ENCODE measurements around the gene SPTSSB. TPM values are rescaled to one million over a fixed set of nuclear protein-coding genes. Genes with fewer than 3 reads are reported as not detected.

SPTSSB gene
- total RNA-seq, 1 experiment from 2014 or later = 2.9 TPM

DNA sequence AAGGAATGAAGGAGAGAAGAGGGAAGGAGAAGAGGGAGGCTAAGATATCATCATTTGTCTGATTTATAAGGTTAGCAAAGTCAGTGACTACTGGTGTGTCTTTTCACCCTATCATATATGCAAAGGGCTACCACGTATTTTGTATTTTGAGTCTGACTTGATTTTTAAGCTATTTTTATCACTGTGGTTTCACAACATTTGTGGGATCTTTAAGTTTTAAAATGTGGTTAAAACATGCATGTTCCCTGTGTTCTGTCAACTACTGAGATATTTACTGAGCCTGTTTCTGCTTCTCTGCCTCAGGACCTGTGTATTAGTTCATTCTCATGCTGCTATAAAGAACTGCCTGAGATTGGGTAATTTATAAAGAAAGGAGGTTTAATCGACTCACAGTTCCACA, 22.5 kb upstream of the SPTSSB start (continued):
- TF ChIP-seq, protein P1, sequence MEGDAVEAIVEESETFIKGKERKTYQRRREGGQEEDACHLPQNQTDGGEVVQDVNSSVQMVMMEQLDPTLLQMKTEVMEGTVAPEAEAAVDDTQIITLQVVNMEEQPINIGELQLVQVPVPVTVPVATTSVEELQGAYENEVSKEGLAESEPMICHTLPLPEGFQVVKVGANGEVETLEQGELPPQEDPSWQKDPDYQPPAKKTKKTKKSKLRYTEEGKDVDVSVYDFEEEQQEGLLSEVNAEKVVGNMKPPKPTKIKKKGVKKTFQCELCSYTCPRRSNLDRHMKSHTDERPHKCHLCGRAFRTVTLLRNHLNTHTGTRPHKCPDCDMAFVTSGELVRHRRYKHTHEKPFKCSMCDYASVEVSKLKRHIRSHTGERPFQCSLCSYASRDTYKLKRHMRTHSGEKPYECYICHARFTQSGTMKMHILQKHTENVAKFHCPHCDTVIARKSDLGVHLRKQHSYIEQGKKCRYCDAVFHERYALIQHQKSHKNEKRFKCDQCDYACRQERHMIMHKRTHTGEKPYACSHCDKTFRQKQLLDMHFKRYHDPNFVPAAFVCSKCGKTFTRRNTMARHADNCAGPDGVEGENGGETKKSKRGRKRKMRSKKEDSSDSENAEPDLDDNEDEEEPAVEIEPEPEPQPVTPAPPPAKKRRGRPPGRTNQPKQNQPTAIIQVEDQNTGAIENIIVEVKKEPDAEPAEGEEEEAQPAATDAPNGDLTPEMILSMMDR (IDR thresholded peaks at IDR 0.05 in 2 of 3, conservative IDR thresholded peaks at IDR 0.05 in 1 of 3; ENCODE audit: borderline replicate concordance in 1 of 3, insufficient read depth in 1 of 3, low read depth in 2 of 3, low read length in 2 of 3) = no peak
- TF ChIP-seq, protein P2, sequence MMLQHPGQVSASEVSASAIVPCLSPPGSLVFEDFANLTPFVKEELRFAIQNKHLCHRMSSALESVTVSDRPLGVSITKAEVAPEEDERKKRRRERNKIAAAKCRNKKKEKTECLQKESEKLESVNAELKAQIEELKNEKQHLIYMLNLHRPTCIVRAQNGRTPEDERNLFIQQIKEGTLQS (IDR thresholded peaks at IDR 0.05) = no peak
- TF ChIP-seq TCF7L2 (IDR thresholded peaks at IDR 0.05; ENCODE audit: borderline replicate concordance, extremely low read depth, insufficient read depth, insufficient read length) = no peak
- no peak for TF ChIP-seq ZFX (IDR thresholded peaks at IDR 0.05)
- no peak for TF ChIP-seq EZH2 (IDR thresholded peaks at IDR 0.05)
- TF ChIP-seq CBX3 (IDR thresholded peaks at IDR 0.05; ENCODE audit: low read depth) = no peak
- TF ChIP-seq SP1 (IDR thresholded peaks at IDR 0.05; ENCODE audit: low read depth) = no peak
- no peak for TF ChIP-seq YY1 (IDR thresholded peaks at IDR 0.05; ENCODE audit: extremely low read depth, insufficient replicate concordance, low read depth, low read length)
- TF ChIP-seq, protein P3, sequence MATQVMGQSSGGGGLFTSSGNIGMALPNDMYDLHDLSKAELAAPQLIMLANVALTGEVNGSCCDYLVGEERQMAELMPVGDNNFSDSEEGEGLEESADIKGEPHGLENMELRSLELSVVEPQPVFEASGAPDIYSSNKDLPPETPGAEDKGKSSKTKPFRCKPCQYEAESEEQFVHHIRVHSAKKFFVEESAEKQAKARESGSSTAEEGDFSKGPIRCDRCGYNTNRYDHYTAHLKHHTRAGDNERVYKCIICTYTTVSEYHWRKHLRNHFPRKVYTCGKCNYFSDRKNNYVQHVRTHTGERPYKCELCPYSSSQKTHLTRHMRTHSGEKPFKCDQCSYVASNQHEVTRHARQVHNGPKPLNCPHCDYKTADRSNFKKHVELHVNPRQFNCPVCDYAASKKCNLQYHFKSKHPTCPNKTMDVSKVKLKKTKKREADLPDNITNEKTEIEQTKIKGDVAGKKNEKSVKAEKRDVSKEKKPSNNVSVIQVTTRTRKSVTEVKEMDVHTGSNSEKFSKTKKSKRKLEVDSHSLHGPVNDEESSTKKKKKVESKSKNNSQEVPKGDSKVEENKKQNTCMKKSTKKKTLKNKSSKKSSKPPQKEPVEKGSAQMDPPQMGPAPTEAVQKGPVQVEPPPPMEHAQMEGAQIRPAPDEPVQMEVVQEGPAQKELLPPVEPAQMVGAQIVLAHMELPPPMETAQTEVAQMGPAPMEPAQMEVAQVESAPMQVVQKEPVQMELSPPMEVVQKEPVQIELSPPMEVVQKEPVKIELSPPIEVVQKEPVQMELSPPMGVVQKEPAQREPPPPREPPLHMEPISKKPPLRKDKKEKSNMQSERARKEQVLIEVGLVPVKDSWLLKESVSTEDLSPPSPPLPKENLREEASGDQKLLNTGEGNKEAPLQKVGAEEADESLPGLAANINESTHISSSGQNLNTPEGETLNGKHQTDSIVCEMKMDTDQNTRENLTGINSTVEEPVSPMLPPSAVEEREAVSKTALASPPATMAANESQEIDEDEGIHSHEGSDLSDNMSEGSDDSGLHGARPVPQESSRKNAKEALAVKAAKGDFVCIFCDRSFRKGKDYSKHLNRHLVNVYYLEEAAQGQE (IDR thresholded peaks at IDR 0.05; ENCODE audit: low read depth) = no peak

DNA sequence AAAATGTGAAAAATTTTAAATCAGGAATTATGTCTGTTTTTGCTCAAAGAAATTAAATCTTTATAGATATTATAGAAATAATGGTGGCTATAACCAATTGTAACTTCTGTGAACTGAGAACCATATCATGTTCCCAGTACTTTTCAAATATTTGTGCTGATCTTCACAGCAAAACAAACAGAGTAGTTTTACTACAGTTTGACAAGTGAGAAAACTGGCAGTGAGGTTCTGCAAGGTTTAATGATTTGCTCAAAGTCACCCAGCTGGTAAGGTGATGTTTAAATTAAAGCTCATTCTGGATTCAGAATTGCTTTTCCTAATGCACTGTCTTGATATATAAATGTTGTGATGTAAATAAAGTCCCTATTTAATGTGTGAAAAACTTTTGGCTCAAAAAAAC, 22.0 kb upstream of the SPTSSB start:
- BruUV-seq (replicated peaks) = no TSS peak
- H3K79me2 ChIP-seq (ENCODE audit: insufficient read depth, low read length) = no peaks in the 10 kb centered on the region
- no peaks in the 10 kb centered on the region for H3K9me2 ChIP-seq (ENCODE audit: insufficient read depth)
- no peak overlapping the region for H2AFZ ChIP-seq (ENCODE audit: low read depth, low read length, poor library complexity, severe bottlenecking)
- ATAC-seq = no peak
- ChIA-PET POLR2A (no interaction called here), RAD21 (ENCODE audit: low non-redundant PET in 1 of 2, low total read pairs in 2 of 2, uncharacterized antibody in 2 of 2, unreplicated experiment in 2 of 2) (no interaction called here), CTCF (no interaction called here)
- no peak overlapping the region for H3K9ac ChIP-seq (ENCODE audit: low read length)
- no peaks in the 10 kb centered on the region for H3K4me1 ChIP-seq (ENCODE audit: control insufficient read depth in 1 of 2, insufficient read depth in 2 of 2, low read length in 2 of 2)
- no peaks in the 10 kb centered on the region for H4K20me1 ChIP-seq (ENCODE audit: insufficient read depth)
- DNase-seq (ENCODE audit: low read depth, low spot score) = no peak
- H3K4me3 ChIP-seq (replicated peaks in 1 of 2; ENCODE audit: low read depth in 1 of 2, low read length in 2 of 2) = no peak overlapping the region
- no peaks in the 10 kb centered on the region for H3K36me3 ChIP-seq (ENCODE audit: control insufficient read depth in 1 of 2, insufficient read depth in 2 of 2, low read length in 2 of 2)
- intact Hi-C loops (cut with micrococcal nuclease) = no loop called here
- H3K9me3 ChIP-seq (ENCODE audit: control insufficient read depth in 1 of 2, insufficient read depth in 1 of 2, low read depth in 1 of 2, low read length in 2 of 2) = no peaks in the 10 kb centered on the region
- no peak overlapping the region for H3K27ac ChIP-seq (ENCODE audit: low read depth, low read length)
- no peak overlapping the region for H3K4me2 ChIP-seq (ENCODE audit: low read length)
- no peaks in the 10 kb centered on the region for H3K27me3 ChIP-seq (ENCODE audit: insufficient read depth, low read length)
- TF ChIP-seq, protein P4, sequence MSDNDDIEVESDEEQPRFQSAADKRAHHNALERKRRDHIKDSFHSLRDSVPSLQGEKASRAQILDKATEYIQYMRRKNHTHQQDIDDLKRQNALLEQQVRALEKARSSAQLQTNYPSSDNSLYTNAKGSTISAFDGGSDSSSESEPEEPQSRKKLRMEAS (IDR thresholded peaks at IDR 0.05) = no peak
- TF ChIP-seq ELF1 (IDR thresholded peaks at IDR 0.05; ENCODE audit: borderline replicate concordance, low read depth) = no peak
- no peak for TF ChIP-seq ZNF274 (IDR thresholded peaks at IDR 0.05; ENCODE audit: low read depth, low read length)
- TF ChIP-seq, protein P3 (IDR thresholded peaks at IDR 0.05; ENCODE audit: low read depth) = no peak
- TF ChIP-seq ZFX (IDR thresholded peaks at IDR 0.05) = no peak
